ENCODE results near the gene KCNJ6.

KCNJ6 gene

DNA sequence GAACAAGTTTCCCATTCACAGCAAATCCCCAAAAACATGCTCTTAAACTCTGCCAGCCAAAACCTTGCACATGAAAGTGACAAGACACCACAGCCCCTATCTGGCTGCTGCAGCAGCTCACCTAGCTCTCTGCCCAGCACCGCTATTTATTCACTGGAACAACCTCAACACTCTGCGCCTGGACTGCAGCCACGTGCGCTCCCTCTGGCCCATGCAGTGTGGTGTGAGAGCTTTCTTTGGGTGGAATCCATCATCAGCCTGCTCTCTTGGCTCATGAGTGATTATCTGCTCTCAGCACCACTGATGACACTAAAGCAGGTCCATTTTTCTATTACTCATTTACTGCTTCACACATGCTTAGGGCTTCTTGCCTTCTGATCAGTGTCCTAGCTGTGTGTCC, 11.4 kb downstream of the KCNJ6 start:
- DNase-seq (ENCODE audit: low read depth in 2 of 2) = no peak

DNA sequence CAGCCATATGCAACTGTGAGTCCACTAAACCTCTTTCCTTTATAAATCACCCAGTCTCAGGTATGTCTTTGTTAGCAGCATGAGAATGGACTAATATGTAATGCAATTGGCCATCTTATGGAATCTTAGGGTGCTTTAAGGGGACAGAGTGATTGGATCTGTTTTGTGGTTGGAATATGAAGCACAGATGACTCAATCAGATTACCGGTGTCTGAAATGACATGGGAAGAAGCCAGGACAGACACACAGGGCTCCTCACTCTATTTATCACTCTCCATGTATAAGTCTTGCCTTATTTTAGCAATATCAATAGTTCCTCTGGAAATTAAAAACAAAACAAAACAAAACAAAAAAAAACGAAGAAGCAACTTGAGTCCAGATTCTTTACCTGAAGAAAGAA, 12.9 kb downstream of the KCNJ6 start:
- DNase-seq (ENCODE audit: low read depth in 2 of 2) = no peak

DNA sequence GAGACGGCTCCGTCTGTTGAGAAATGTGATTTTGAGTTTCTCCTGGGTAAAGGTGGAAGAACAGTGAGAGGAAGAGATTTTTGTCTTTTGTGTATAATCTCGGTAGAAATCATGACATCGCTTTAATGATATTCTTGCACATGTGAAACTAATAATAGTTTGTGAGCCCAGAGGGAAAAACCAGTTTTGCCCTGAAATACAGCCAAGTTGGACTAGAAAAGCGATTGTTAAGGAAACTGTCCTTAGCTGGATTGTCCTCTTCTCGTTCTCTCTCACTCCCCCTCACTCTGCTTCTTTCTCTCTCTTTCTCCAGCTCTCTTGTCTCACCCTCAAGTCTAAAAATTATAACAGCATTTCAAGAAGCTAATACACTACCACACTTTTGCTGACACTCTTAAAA, 17.1 kb downstream of the KCNJ6 start:
- no peak for DNase-seq (ENCODE audit: low read depth in 2 of 2)

GRCh38 chr21:37896788-37897187, 19.5 kb downstream of the KCNJ6 start:
- DNase-seq (ENCODE audit: low read depth in 2 of 2) = no peak

DNA sequence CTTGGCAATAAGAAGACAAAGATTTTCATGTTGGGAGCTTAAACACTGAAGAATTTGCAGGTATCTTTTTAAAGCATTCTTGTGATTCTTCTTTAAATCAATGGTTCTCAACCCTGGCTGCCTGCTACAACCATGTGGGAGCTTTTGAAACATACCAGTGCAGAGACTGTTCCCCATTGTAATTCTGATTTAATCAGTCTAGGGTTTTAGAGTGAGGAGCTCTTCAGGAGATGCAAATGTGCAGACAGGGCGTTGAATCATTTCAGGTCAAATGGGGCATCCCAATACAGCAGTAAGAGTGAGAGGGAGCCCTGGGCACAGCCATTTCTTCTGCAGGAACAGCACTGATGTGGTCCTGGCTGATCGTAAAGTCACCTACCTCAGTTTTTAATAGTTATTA, 24.3 kb downstream of the KCNJ6 start:
- DNase-seq (ENCODE audit: low read depth in 2 of 2) = no peak

DNA sequence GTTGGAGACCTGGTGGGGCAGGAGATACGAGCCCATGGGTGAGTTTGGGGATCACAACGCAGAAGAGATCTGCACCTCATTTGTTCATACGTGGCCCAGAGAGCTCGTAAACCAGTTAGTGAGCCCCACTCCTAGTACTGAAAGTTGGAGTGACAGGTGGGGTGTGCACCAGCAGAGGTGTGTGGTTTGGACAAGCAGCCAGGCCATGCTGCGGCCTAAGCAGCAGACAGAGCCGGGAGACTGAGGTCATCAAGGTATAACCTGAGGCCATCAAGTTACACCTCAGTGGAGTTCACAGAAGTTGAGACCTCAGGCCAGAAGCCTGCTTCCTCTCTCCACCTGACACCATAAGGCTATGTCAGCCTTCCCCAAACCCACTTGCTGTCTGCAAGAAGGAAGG, 27.6 kb downstream of the KCNJ6 start:
- DNase-seq (ENCODE audit: low read depth in 2 of 2) = no peak

DNA sequence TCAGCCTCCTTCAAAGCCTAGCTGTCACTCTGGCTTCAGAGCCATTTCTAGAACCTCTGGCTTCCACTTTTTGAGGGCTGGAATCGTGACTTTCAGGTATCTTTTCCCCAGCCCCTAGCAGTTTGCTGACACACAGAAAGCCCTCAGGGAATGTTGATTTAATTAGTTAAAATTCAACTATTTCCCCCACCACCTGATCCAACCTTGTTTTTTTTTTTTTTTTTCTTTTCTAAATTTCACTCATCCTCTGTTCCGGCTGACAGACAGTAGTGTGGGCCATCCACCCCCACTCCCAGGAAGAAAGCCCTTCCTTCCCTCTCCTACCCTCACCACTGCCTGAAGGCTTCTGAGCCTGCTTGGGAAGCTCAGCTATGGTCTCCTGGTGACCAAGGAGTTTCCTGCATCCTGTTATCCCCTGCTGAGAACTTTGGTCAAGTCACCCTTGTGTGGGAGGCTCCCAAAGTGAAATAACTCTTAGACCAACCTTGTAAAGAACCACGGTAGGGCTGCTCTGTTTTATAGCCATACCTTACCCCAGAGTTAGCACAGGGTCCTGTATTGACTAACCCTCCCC, 29.4 kb downstream of the KCNJ6 start:
- no peak for DNase-seq (ENCODE audit: low read depth in 2 of 2)

DNA sequence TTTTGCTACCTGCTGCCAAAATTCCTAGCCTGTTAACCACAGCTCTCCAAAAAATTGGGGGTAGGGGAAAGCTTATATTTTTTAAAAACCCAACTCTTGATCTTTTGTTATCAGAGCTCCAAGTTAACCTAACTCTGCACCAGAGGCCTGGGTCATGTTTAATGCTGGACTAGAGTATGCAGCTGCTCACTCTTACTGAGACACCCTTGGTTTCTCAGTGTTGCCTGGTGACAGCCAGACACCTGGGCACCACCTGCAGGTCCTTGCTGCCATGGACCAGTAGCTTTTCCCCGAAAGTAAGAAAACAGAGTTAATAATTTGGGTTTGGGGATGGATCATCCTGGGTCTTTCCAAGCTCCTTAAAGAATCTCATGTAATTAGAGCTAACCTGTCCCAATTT, 30.1 kb downstream of the KCNJ6 start:
- DNase-seq (ENCODE audit: low read depth in 2 of 2) = no peak

DNA sequence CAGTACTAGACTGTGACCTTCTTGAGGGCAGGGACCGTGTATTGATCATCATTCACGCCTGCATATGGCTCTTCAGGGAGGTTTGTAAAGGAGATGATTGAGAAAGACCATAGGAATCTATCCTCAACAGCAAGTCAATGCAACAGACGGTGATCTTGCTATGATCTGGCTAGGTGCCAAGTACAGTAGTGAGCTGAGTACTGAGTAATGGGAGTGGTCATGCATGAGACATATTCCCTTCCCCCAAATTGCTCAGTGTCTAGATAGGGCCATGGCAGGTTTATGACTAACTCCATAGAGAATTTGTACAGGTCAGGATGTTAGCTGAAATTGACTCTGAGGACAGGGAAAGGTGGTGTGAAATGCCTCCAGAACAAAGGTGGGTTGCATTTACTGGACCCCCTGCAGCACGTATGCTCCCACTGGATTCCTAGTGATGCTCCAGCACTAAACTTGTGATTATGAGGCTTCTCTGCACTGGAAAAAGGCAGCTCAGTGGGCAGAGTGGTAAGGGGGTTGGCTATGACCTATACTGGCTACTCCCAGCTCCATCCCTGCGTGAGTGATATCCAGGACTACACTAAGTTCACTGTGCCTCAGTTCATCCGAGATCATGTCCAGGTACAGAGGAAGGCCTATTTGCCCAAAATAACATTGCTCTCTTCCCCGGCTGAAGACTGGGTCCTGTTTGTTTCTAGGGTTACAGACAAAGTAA, 37.2 kb downstream of the KCNJ6 start:
- no peak for DNase-seq (ENCODE audit: low read depth in 2 of 2)

DNA sequence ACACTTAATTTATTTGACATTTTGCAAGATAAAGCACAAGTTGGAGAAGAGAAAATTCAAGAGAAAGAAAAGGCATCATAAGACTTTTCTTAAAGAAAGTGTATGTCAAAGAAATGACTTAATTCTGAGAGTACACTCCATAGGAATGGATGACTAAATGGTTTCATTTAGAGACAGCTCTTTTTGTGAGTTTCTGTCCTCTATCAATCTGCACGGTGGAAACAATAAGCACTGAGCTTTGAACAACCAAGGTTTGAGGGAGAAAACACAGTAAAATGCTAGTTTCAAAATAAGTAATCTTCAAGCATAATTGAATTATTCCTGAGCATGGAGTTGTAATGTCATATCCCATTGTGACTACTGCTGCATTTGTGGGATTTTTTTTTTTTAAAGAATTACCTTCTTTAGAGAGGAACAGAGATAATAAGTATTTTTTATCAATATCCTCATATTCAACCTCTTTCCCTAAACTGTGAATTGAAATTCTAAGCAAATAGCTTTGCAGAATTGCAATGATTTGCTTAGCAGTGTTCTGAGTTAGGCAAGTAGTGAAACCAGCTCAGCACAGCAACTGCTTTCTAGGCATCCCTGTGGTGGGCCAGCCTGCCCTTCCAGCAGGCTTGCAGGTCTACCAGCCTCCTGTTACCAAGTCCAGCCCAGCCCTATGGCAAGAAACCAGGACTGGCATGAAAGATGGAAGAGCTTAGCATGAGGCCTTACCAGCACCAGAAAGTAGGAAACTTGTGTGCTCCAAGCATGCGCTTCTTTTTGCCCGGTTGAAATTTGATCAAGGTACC, 38.2 kb downstream of the KCNJ6 start:
- DNase-seq (ENCODE audit: low read depth in 2 of 2) = no peak

DNA sequence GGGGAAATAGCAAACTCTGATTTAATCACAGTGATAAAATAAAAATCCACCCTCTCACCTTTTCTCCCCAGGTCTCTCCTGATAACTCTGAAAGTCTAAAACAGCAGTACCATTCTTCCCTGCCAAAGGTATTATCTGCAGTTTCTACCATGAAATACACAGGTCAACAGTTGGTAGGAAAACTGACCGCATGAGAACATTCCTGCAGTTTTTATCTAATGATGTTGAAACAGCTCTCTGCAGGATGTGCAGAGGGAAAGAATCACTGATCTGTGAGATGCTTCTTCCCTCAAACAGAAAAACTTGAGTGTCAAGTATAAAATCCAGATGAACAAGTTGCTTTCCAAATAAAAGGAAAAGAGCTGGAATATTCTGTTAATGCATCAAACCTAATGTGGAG, 39.1 kb downstream of the KCNJ6 start:
- no peak for DNase-seq (ENCODE audit: low read depth in 2 of 2)

DNA sequence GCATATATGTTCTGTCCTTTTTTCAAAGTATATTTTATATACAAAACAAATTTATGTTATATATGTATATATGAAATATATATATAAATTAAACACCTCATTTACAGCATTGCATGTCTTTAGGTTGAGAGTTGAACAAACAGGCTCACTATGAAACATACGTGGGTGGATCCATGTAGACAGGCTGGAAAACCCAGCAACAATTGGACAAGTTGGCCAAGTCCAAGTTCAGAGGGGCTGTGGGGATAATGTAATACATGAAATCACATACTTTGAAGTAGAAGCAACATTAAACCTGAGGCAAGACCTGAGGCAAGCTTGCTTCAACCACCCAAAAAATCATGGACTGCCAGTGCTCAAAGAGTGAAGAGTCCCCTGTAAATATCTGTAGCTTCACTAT, 39.7 kb downstream of the KCNJ6 start:
- no peak for DNase-seq (ENCODE audit: low read depth in 2 of 2)

DNA sequence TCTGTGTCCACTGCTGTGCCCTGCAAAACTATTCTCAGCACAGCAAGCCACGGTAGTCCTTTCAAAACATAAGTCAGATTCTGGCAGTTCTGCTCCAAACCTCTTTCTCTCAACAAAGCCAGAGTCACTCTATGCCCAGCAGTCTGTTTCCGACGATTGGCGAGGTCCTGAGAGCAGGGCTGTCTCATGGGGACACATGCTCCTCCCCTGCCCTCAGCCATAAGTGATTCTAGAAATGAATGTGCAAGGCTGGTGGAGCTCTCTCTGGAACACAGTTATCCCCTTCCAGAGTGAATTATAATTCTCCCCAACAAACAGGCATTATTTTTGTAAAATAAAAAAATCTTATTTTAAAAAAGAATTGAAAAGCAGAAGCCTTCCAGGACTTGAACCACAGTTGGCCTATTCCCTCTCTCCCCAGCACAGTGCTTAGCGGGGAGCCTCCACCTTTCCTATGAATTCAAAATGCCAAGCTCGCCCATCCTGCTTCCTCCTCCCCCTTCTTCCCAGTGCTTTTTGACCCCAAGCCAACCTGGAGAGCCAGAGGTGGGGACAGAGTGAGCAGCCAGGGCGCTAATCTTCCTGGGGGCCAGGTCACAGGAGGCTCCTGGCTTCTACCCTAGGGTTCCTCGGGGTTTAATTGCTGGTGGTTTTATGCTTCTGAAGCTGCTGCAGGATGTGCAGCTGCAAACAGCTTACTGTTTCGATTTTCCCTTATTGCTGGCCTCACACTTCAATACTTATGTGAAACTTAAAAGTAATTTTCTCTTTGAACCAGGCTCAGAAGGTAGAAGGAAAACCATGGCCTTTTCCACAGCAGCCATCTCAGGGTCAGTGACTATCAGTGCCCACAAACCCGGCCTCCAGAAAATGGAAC, 41.1 kb downstream of the KCNJ6 start:
- DNase-seq (ENCODE audit: low read depth in 2 of 2) = no peak

DNA sequence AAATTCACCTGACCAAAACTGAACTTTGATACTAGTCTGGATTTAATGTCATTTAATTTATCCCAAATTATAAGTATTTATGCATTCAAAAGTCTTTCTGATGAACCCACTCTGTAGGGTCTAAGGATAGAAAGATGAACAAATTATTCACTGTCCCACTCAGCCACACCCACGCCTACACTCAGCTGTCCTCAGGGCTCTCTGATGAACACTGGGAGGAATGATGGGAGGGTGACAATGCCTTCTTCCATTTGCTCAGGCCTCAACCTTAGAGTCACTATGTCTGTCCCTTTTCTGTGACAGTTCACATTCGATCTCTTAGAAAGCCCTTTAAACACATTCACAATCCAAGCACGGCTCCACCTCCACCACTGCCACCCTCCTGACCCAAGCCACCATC, 41.8 kb downstream of the KCNJ6 start:
- DNase-seq (ENCODE audit: low read depth in 2 of 2) = no peak

GRCh38 chr21:37873655-37874054, 42.6 kb downstream of the KCNJ6 start:
- no peak for DNase-seq (ENCODE audit: low read depth in 2 of 2)

- no peak for DNase-seq (ENCODE audit: low read depth in 2 of 2)
These were observed 45.0 kb downstream of the KCNJ6 start for GRCh38 chr21:37871121-37871862.

DNA sequence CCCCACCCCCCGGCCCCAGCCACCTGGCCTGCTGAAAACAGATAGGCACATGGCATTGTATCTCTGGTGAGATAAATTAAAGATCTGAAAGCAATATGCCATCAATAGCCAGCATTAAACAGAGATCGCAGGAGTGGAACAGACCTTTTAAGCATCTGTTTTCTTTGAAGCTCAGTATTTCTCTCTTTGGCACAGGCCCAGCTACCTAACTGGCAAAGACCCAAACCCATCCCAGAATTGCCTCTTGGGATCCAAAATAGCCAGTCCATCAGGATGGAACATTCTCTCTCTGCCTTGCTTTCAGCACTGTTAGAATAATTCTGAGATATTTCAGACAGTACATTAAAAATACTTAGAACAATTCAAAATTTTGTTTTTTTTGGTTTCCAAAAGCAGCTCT, 46.0 kb downstream of the KCNJ6 start:
- no peak for DNase-seq (ENCODE audit: low read depth in 2 of 2)

DNA sequence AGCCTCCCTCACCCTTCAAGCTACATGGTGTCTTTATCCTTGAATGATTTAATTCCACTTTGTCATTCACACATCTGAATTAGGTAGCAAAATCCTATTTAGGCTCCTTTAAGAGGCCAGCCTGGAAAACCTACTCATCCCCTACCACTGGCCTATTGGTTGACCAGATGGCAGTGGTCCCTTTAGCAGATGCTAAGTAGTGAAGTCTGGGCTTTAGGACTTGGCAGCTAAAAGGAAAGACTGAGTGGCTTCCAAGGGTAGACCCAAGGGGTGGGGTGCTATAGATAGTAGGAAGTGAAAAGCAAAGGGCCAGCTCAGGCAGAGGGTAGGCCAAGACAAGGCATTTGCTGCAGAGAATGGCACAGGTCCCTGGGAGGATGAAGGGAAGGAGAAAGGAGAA, 46.6 kb downstream of the KCNJ6 start:
- DNase-seq (ENCODE audit: low read depth in 2 of 2) = no peak

GRCh38 chr21:37868446-37869295, 47.6 kb downstream of the KCNJ6 start:
- no peak for DNase-seq (ENCODE audit: low read depth in 2 of 2)

DNA sequence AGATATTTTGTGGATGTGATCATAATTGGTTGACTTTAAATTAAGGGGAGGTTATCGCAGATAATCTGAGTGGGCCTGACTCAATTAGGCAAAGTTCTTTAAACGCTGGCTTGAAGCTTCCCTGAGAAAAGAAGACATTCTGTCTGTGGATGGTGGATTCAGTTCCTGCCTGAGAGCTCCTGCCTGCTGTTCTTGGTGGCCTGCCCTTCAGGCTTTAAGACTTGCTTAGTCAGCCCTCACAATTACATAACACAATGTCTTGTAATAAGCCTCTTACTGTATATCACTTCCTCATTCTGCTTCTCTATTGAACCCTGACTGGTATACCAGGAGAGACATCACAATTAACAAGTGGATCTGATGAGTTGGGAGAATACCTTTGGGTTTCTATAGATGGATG, 50.2 kb downstream of the KCNJ6 start:
- no peak for DNase-seq (ENCODE audit: low read depth in 2 of 2)

- DNase-seq (ENCODE audit: low read depth in 2 of 2) = no peak
These were observed 51.1 kb downstream of the KCNJ6 start for GRCh38 chr21:37865156-37865555.

Data from activated CD4-positive, alpha-beta T cell treated with anti-CD3 and anti-CD28 coated beads for 24 hours (primary cell).